Hepatocyte (in vitro differentiated cells): ENCODE data around the gene HNRNPUL1. TPM values are rescaled to one million over a fixed set of nuclear protein-coding genes. Genes with fewer than 3 reads are reported as not detected.
A peak's percentile ranks its signal among the peaks of the same experiment; 100 is the strongest.

Source experiments
- DNase-seq: peaks from one replicate; pipeline ENCODE4 v3.0.0-alpha.2; 2016; ENCODE audit warnings: low spot score
- H2AFZ ChIP-seq: fragments of 200-600 bp; sonication (generic); 2 replicates; pipeline ENCODE4 v1.6.0; 2016; ENCODE audit warnings: antibody characterized with exemption, mild to moderate bottlenecking
- H3K27ac ChIP-seq: fragments of 200-600 bp; sonication (generic); 2 replicates; pipeline ENCODE4 v1.5.1; 2016; ENCODE audit warnings: mild to moderate bottlenecking
- H3K27me3 ChIP-seq: fragments of 200-600 bp; sonication (generic); 2 replicates; pipeline ENCODE4 v1.6.1; 2016
- H3K36me3 ChIP-seq: fragments of 200-600 bp; sonication (generic); replicated peaks from 2 replicates; pipeline ENCODE4 v1.5.1; 2016; ENCODE audit warnings: low read depth; ENCODE audit not compliant: insufficient read depth
- H3K4me1 ChIP-seq: fragments of 200-600 bp; sonication (generic); 2 replicates; pipeline ENCODE4 v1.5.1; 2016; ENCODE audit warnings: mild to moderate bottlenecking, moderate library complexity; ENCODE audit not compliant: insufficient read depth
- H3K4me2 ChIP-seq: fragments of 200-600 bp; sonication (generic); 2 replicates; pipeline ENCODE4 v1.6.0; 2016
- H3K4me3 ChIP-seq: fragments of 200-600 bp; sonication (generic); 2 replicates; pipeline ENCODE4 v1.5.1; 2016; ENCODE audit warnings: mild to moderate bottlenecking
- H3K79me2 ChIP-seq: fragments of 200-600 bp; sonication (generic); 2 replicates; pipeline ENCODE4 v1.6.0; 2017; ENCODE audit warnings: mild to moderate bottlenecking
- H3K9me2 ChIP-seq: fragments of 200-600 bp; sonication (generic); replicated peaks from 2 replicates; pipeline ENCODE4 v1.6.0; 2017; ENCODE audit warnings: mild to moderate bottlenecking; ENCODE audit not compliant: insufficient read depth
- H3K9me3 ChIP-seq: fragments of 200-600 bp; sonication (generic); 2 replicates; pipeline ENCODE4 v1.5.1; 2016; ENCODE audit warnings: low read depth, mild to moderate bottlenecking
- H4K20me1 ChIP-seq: fragments of 200-600 bp; sonication (generic); 2 replicates; pipeline ENCODE4 v1.6.0; 2016; ENCODE audit warnings: mild to moderate bottlenecking; ENCODE audit not compliant: insufficient read depth, poor library complexity, severe bottlenecking
- CTCF ChIP-seq: fragments of 200-600 bp; sonication (generic); IDR thresholded peaks from 2 replicates; pipeline ENCODE4 v1.5.1; 2016; ENCODE audit warnings: antibody characterized with exemption, mild to moderate bottlenecking; ENCODE audit not compliant: poor library complexity
- EZH2 ChIP-seq: fragments of 200-600 bp; sonication (generic); IDR thresholded peaks from 2 replicates; pipeline ENCODE4 v1.6.1; 2016; ENCODE audit warnings: antibody characterized with exemption, mild to moderate bottlenecking, borderline replicate concordance
- EZH2phosphoT487 ChIP-seq: fragments of 200-600 bp; sonication (generic); IDR thresholded peaks from one replicate; pipeline ENCODE4 v1.6.1; 2018; ENCODE audit warnings: antibody characterized with exemption, mild to moderate bottlenecking, low read depth, moderate library complexity; ENCODE audit not compliant: unreplicated experiment, severe bottlenecking
- WGBS: methylation state at CpG from one replicate; pipeline ENCODE4 v1.1.6; 2016; ENCODE audit warnings: low lambda C conversion rate; ENCODE audit errors: missing lambda C conversion rate; 5-methylcytosine and 5-hydroxymethylcytosine counted together
- polyA plus RNA-seq: library from polyadenylated mRNA; unstranded; fragments of >200 nt; fragmentation: Nextera tagmentation; extraction: Ambion mirVana; gene quantifications from 2 replicates; pipeline ENCODE4 v1.2.1, GENCODE V29; 2016
- total RNA-seq: library from RNA; depleted of rRNA; stranded (reverse); fragments of >200 nt; gene quantifications from 2 replicates; pipeline ENCODE4 v1.2.3, GENCODE V29; 2014

The HNRNPUL1 gene
- total and polyA plus RNA-seq, 2 experiments from 2014 or later = 98.5 to 115 TPM

GRCh38 chr19:41322451-41322850, 58.3 kb downstream of the HNRNPUL1 start:
- no peaks in the 10 kb centered on the region for H3K36me3 ChIP-seq
- no peaks in the 10 kb centered on the region for H3K9me2 ChIP-seq
- H3K9me3 ChIP-seq = no peaks in the 10 kb centered on the region
- H2AFZ ChIP-seq = no peak overlapping the region
- peaks cover 64% of the 10 kb centered on the region for H3K4me1 ChIP-seq
- H3K79me2 ChIP-seq = no peaks in the 10 kb centered on the region
- no peak overlapping the region for H3K4me3 ChIP-seq
- H3K27ac ChIP-seq = peak overlapping the region; percentile 100
- TF ChIP-seq EZH2 (no peak), CTCF (no peak), EZH2phosphoT487 (no peak)
- no peaks in the 10 kb centered on the region for H3K27me3 ChIP-seq
- DNase-seq = no peak
- 91% methylated on average over 10 of the region's 11 CpGs for WGBS
- peak overlapping the region; percentile 71 for H3K4me2 ChIP-seq
- H4K20me1 ChIP-seq = no peaks in the 10 kb centered on the region

- peak; percentile 51 for DNase-seq
- Histone ChIP-seq H3K79me2 (no peaks in the 10 kb centered on the region), H3K4me3 (no peak overlapping the region), H3K27me3 (no peaks in the 10 kb centered on the region), H3K4me2 (peak overlapping the region; percentile 71), H4K20me1 (no peaks in the 10 kb centered on the region), H3K9me3 (no peaks in the 10 kb centered on the region), H3K36me3 (no peaks in the 10 kb centered on the region), H2AFZ (no peak overlapping the region), H3K9me2 (no peaks in the 10 kb centered on the region), H3K4me1 (peaks cover 70% of the 10 kb centered on the region), H3K27ac (peak overlapping the region; percentile 100)
- TF ChIP-seq EZH2 (no peak), CTCF (no peak), EZH2phosphoT487 (no peak)
- 22% methylated on average over 7 of the region's 7 CpGs for WGBS
Observed at GRCh38 chr19:41323023-41323422, 58.9 kb downstream of the HNRNPUL1 start.

- Histone ChIP-seq H3K27ac (peak overlapping the region; percentile 100), H3K36me3 (no peaks in the 10 kb centered on the region), H2AFZ (no peak overlapping the region), H3K27me3 (no peaks in the 10 kb centered on the region), H3K79me2 (no peaks in the 10 kb centered on the region), H3K4me3 (no peak overlapping the region), H3K9me3 (no peaks in the 10 kb centered on the region), H3K4me1 (peaks cover 70% of the 10 kb centered on the region), H3K4me2 (peak overlapping the region; percentile 71), H3K9me2 (no peaks in the 10 kb centered on the region), H4K20me1 (no peaks in the 10 kb centered on the region)
- no peak for TF ChIP-seq EZH2
- TF ChIP-seq EZH2phosphoT487 = no peak
- peak; percentile 88 for DNase-seq
- WGBS = 21% methylated on average over 12 of the region's 16 CpGs
Observed at GRCh38 chr19:41323430-41324125, 59.4 kb downstream of the HNRNPUL1 start.

GRCh38 chr19:41324231-41324702, 60.1 kb downstream of the HNRNPUL1 start:
- Histone ChIP-seq H3K27ac (peak overlapping the region; percentile 100), H3K79me2 (no peaks in the 10 kb centered on the region), H3K4me1 (peaks cover 70% of the 10 kb centered on the region), H4K20me1 (no peaks in the 10 kb centered on the region), H3K9me3 (no peaks in the 10 kb centered on the region), H3K4me3 (no peak overlapping the region), H3K9me2 (no peaks in the 10 kb centered on the region), H3K36me3 (no peaks in the 10 kb centered on the region), H3K4me2 (peak overlapping the region; percentile 82), H2AFZ (no peak overlapping the region), H3K27me3 (no peaks in the 10 kb centered on the region)
- WGBS = 58% methylated on average over 7 of the region's 7 CpGs
- TF ChIP-seq CTCF (no peak), EZH2phosphoT487 (no peak), EZH2 (no peak)
- no peak for DNase-seq
